GM19023 (cell line): ENCODE data around the gene PDAP1.
A peak's percentile ranks its signal among the peaks of the same experiment; 100 is the strongest.
"Not testable (repeated sequence)": the region's sequence is repeated elsewhere in the genome, so short reads cannot be mapped to it uniquely, and the experiment has no call there.

ENCODE experiments used
- ATAC-seq: cut with Tn5 transposase; IDR thresholded peaks from one replicate; pipeline ENCODE4 v1.9.1; 2021; ENCODE audit warnings: mild to moderate bottlenecking, moderate library complexity; ENCODE audit not compliant: unreplicated experiment

Gene PDAP1

DNA sequence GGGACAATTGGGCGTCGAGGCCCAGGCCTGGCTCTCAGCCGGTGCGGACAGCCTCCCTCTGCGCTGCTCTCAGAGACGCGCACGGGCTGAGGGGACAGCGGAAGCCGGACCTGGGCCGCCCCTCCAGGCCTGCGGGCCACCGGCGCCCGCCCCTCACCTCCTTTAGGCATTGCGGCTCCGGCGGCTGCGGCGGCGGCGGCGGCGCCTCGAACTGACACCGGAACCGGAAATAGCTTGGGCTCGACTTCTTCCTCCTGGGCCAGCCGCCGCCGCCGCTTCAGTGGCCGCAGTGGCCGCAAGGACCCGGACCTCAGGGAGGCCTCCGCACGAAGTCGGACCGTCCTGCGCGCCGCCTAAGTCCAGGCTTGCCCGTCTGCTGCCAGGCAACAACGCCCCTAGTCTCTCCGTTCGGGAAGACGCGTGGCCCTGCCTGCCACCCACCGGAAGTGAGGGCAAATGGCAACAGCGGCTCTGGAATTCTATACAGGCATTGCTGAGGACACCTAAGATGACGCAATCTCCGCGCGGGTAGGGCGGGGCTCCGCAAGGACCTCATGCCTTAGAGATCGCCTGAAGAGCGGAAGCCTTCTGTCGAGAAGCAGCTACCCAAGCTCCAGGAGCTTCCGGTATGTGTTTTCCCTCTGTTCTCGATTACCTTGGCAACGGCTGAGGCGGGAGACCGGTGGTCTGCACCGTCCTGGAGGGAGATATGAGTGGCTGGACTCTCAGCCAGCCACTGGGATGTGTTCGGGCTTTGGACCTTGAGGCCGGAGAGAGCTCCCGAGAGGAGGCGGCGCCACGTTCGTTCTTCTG lies at the start of gene PDAP1, which contains the start of gene BUD31:
TSS of gene PDAP1 (minus strand) at position 219 of the 813 bp plus-strand sequence. CDS start at position 170, 49 bp downstream.
TSS of gene BUD31 (plus strand) at position 591 of the 813 bp plus-strand sequence. CDS start 2,124 bp downstream, outside the sequence.
- ATAC-seq, result peak; percentile 82

GRCh38 chr7:99457650-99458493 lies 49.5 kb upstream of the PDAP1 start:
- no peak for ATAC-seq

- no peak for ATAC-seq
These were observed 48.8 kb upstream of the PDAP1 start for GRCh38 chr7:99457050-99457649.

GRCh38 chr7:99456288-99456687 lies 47.9 kb upstream of the PDAP1 start:
- ATAC-seq, result no peak

- ATAC-seq, result no peak
These were observed 47.5 kb upstream of the PDAP1 start for GRCh38 chr7:99455874-99456273.

GRCh38 chr7:99453105-99453504 lies 44.7 kb upstream of the PDAP1 start:
- ATAC-seq, result no peak

GRCh38 chr7:99452541-99452940 lies 44.1 kb upstream of the PDAP1 start:
- ATAC-seq, result no peak

DNA sequence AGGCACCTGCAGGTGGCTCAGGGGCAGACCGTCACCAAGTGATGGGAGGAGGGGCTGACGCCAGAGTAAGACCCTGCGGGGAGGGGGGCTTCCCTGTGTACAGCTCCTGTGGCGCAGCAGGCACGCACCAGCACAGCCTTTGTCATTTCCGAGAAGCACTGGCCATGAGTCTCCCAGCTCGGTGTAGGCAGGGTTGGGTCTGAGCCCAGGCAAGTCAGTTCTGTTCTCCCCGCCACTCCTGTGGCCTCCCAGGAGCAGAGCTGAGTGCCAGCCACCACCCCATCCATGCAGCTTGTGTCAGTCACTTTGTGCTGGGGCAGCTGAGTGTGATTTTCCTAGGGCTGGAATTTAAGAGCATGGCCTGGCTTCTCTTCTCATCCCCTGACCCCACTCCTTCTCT lies 43.5 kb upstream of the PDAP1 start:
- ATAC-seq, result no peak

- ATAC-seq, result no peak
These were observed 40.9 kb upstream of the PDAP1 start for GRCh38 chr7:99449326-99449725.

DNA sequence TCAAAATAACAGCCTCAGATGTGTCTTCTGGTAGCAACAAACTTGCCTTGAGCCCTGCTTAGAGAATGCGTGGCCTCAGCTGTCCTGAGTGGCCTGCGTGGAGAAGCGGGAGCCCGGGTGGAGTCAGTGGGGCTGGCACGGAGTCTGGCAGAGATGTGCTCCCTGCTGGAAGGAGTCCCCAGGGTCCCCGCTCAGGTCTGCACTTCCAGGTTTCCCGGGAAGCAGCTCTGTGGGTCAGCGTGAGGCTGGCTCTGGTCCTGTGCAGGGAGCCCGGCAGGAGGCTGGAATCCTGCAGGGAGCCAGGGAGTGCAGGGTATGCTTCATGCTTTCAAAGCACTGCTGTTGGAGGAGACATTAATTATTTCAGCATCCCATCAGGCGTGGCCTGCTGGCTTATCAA lies 40.5 kb upstream of the PDAP1 start:
- ATAC-seq, result no peak

DNA sequence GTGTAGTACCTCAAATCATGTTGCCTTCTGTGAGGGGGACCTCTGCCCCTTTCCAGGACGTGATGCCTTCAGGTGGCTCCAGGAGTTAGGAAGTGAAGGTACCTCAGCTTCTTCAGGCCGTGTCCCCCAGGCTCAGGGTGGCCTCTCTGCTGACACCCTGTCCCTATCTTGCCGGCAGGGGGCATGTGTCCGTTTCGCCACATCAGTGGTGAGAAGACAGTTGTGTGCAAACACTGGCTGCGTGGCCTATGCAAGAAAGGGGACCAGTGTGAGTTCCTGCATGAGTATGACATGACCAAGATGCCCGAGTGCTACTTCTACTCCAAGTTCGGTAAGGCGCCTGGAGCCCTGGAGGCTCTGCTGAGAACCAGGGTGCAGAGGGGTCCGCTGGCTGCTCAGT lies 39.5 kb upstream of the PDAP1 start:
- ATAC-seq, result no peak

GRCh38 chr7:99446096-99446495 lies 37.7 kb upstream of the PDAP1 start:
- ATAC-seq, result no peak

- ATAC-seq, result no peak
These were observed 31.8 kb upstream of the PDAP1 start for GRCh38 chr7:99440195-99440594.

- ATAC-seq, result peak; percentile 87
These were observed 30.4 kb upstream of the PDAP1 start, which contains the start of the genes CPSF4 and PTCD1 for GRCh38 chr7:99438573-99439480. Gene CPSF4, plus strand, starts transcription at chr7:99438943. Its CDS starts 140 bp downstream, at chr7:99439083. Gene PTCD1, minus strand, starts transcription at chr7:99438798. Its CDS starts 3,556 bp downstream, at chr7:99435242.

GRCh38 chr7:99437946-99438572 lies 29.7 kb upstream of the PDAP1 start:
- ATAC-seq, result peak; percentile 5

GRCh38 chr7:99433158-99433557 lies 24.8 kb upstream of the PDAP1 start:
- ATAC-seq, result no peak

GRCh38 chr7:99431756-99432540 lies 23.6 kb upstream of the PDAP1 start:
- not testable (repeated sequence) for ATAC-seq

- no peak for ATAC-seq
These were observed 21.4 kb upstream of the PDAP1 start for GRCh38 chr7:99429756-99430155.
